IPS DF 6.9 (cell line): ENCODE data around the gene MSLN.

Experiments used
- DNase-seq: peaks from one replicate; pipeline ENCODE4 v3.0.0-alpha.2; 2013; ENCODE audit warnings: low read depth, low spot score
- H3K27ac ChIP-seq: one replicate; pipeline ENCODE4 v1.5.1; 2013; ENCODE audit warnings: low read length, control low read depth
- H3K27me3 ChIP-seq: 2 replicates; pipeline ENCODE4 v1.6.1; 2013; ENCODE audit warnings: mild to moderate bottlenecking, low read length; ENCODE audit not compliant: control insufficient read depth, insufficient read depth
- H3K36me3 ChIP-seq: 2 replicates; pipeline ENCODE4 v1.6.1; 2013; ENCODE audit warnings: low read length; ENCODE audit not compliant: control insufficient read depth, insufficient read depth
- H3K4me1 ChIP-seq: 2 replicates; pipeline ENCODE4 v1.6.1; 2013; ENCODE audit warnings: low read length; ENCODE audit not compliant: control insufficient read depth, insufficient read depth
- H3K4me3 ChIP-seq: 2 replicates; pipeline ENCODE4 v1.5.1; 2013; ENCODE audit warnings: mild to moderate bottlenecking, low read length
- H3K9me3 ChIP-seq: 2 replicates; pipeline ENCODE4 v1.6.1; 2013; ENCODE audit warnings: low read length, inconsistent platforms; ENCODE audit not compliant: control insufficient read depth, insufficient read depth
- WGBS: extraction: QIAGEN DNeasy Blood & Tissue Kit; methylation state at CpG from one replicate; pipeline ENCODE4 v1.1.7; 2013; ENCODE audit warnings: mixed read lengths, missing lambda C conversion rate; ENCODE audit not compliant: insufficient read length, insufficient coverage; 5-methylcytosine and 5-hydroxymethylcytosine counted together

MSLN gene

GRCh38 chr16:800834-801511 is 40.4 kb downstream of the MSLN start:
- no peaks in the 10 kb centered on the region; the same call in 1 of the 2 replicates for H3K27me3 ChIP-seq
- H3K36me3 ChIP-seq: peaks cover under 1% of the 10 kb centered on the region
- WGBS: no CpG with 5 or more reads among the region's 17 CpGs
- H3K4me3 ChIP-seq: no peak overlapping the region
- no peak for DNase-seq
- no peaks in the 10 kb centered on the region for H3K9me3 ChIP-seq
- no peak overlapping the region for H3K27ac ChIP-seq
- H3K4me1 ChIP-seq: peaks cover 4% of the 10 kb centered on the region; the same call in 1 of the 2 replicates

DNA sequence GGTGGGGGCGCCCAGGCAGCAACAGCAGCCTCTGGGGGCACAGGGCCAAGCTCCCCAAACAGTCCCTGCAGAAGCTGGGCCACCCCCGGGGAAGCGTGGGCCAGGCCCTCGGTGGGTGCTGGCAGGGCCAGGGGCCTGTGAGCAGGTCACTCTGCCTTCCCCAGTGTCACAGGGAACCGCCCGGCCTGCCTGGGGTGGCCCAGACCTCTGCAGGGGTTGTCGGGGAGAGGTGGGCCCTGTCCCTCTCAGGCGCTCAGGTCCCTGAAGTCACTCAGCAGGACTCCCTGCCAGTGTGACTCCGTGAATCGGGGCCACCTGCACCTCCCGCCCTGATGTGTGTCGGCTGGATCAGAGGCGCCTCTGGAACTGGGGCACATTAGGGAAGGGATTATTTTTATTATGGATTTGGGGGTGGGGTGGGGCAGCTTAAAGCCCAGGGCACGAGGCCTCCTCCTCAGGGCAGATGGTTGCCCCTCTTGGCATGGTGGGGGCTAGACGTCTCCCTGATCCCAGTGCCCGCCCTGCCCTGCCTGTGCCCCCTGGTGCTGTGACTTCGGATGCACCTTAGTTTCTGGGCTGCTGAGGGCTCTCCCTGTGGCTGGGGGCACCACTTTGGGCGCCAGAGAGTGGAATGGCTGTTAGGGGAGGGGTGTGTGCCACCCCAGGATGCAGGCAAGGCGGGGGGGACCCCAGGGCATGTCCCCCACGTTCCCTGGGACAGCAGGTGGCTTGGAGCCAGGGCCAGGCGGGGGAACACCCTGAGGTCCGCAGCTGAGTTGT is 41.2 kb downstream of the MSLN start:
- Histone ChIP-seq H3K36me3 (no peaks in the 10 kb centered on the region), H3K4me3 (no peak overlapping the region), H3K27me3 (no peaks in the 10 kb centered on the region; the same call in 1 of the 2 replicates), H3K9me3 (no peaks in the 10 kb centered on the region), H3K4me1 (peaks cover 4% of the 10 kb centered on the region; the same call in 1 of the 2 replicates), H3K27ac (no peak overlapping the region)
- no peak for DNase-seq
- WGBS: no CpG with 5 or more reads among the region's 22 CpGs

- H3K9me3 ChIP-seq: no peaks in the 10 kb centered on the region
- no peak overlapping the region for H3K4me3 ChIP-seq
- no peaks in the 10 kb centered on the region for H3K36me3 ChIP-seq
- H3K27ac ChIP-seq: no peak overlapping the region
- no peaks in the 10 kb centered on the region; the same call in 1 of the 2 replicates for H3K27me3 ChIP-seq
- no peak for DNase-seq
- H3K4me1 ChIP-seq: peaks cover 4% of the 10 kb centered on the region; the same call in 1 of the 2 replicates
- no CpG with 5 or more reads among the region's 7 CpGs for WGBS
Measured at GRCh38 chr16:802461-802860, 41.9 kb downstream of the MSLN start.

DNA sequence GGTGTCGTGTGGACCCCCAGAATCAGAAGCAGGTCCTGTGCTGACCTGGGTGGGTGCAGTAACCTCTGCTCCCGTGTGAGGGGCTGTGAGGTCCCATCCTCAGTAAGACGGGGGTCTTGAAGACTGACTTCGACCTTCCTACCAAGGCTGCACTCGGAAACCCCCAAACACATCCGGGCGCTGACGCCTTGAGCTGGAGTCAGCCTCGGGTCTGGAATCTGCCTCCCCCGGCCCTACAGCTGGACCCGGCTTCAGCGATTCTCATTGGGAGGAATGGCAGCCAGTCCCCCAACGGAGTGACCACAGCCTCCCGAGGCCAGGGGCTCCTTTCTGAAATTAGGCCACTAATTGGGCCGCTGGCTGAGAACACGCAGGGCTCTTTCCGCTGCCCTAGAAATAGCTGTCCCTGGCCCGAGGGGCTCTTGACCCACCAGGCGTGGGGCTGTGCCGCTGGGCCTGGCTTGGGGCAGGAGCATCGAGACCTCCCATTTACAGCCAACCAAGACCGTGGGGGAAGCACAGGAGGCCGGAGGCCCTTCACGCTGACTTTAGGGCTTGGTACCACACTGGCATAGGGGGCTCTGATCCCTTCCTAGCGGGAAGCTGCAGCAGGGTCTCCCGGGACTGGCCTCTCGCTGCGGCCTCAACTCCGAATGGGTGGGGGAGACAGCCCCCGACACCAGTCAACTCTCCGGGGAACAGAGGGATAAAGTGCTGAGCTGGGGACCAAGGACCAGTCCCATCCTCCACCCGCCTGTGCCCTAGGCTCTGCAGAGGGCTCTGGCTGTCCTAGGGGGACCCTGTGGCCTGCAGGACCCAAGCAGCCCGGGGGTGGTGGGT is 42.6 kb downstream of the MSLN start:
- Histone ChIP-seq H3K9me3 (no peaks in the 10 kb centered on the region), H3K4me3 (no peak overlapping the region), H3K27me3 (no peaks in the 10 kb centered on the region; the same call in 1 of the 2 replicates), H3K36me3 (no peaks in the 10 kb centered on the region), H3K4me1 (peaks cover 4% of the 10 kb centered on the region; the same call in 1 of the 2 replicates), H3K27ac (no peak overlapping the region)
- no peak for DNase-seq
- WGBS: no CpG with 5 or more reads among the region's 33 CpGs

GRCh38 chr16:803754-804080 is 43.2 kb downstream of the MSLN start:
- DNase-seq: no peak
- no peak overlapping the region for H3K27ac ChIP-seq
- H3K36me3 ChIP-seq: no peaks in the 10 kb centered on the region
- no peaks in the 10 kb centered on the region for H3K9me3 ChIP-seq
- H3K4me1 ChIP-seq: peaks cover 4% of the 10 kb centered on the region; the same call in 1 of the 2 replicates
- H3K4me3 ChIP-seq: no peak overlapping the region
- WGBS: no CpG with 5 or more reads among the region's 8 CpGs
- no peaks in the 10 kb centered on the region; the same call in 1 of the 2 replicates for H3K27me3 ChIP-seq

DNA sequence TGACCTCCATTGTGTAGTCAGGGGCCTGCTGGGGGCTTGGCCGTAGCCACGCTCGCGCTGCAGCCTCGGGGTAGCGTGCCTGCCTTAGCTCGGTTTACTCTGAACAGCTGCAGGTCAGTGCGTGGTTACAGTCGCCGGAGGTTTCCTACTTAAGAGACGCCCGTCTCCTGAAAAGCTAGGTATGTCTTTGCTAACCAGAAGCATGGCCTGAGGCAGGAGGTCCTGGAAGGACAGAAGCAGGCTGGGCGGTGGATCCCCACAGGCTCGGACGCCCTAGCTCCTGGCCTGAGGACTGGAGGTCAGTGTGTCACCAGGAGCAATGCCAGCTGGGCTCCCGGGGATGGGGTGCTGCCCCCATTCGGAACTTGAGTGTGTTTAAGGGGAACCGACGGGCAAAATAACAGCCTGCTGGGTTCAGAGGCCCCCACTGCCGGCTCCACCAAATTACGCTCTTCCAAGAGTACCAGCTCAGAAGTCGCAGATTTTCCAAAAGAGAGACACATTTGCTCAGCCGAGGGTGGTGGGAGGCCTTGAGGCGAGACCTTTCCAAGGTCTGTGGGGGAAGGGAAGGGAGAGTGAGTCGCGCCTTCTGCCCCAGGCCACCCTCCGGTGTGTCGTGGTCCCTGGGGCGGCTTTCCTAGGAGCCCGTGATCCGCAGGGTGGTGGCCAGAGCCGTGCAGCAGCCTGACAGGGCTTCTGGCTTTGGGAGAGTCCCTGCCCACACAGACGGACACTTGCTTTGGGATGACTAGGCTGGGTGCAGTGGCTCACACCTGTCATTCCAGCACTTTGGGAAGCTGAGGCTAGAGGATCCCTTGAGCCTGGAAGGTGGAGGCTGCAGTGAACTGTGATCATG is 43.9 kb downstream of the MSLN start:
- no peaks in the 10 kb centered on the region; the same call in 1 of the 2 replicates for H3K27me3 ChIP-seq
- H3K4me1 ChIP-seq: peaks cover 3% of the 10 kb centered on the region; the same call in 1 of the 2 replicates

GRCh38 chr16:805474-805873 is 44.9 kb downstream of the MSLN start:
- WGBS: no CpG with 5 or more reads among the region's 17 CpGs

More for the DNA sequence above, 43.9 kb downstream of the MSLN start:
- no peak overlapping the region for H3K27ac ChIP-seq
- WGBS: no CpG with 5 or more reads among the region's 33 CpGs
- DNase-seq: no peak
- no peak overlapping the region for H3K4me3 ChIP-seq
- H3K9me3 ChIP-seq: no peaks in the 10 kb centered on the region
- H3K36me3 ChIP-seq: no peaks in the 10 kb centered on the region

DNA sequence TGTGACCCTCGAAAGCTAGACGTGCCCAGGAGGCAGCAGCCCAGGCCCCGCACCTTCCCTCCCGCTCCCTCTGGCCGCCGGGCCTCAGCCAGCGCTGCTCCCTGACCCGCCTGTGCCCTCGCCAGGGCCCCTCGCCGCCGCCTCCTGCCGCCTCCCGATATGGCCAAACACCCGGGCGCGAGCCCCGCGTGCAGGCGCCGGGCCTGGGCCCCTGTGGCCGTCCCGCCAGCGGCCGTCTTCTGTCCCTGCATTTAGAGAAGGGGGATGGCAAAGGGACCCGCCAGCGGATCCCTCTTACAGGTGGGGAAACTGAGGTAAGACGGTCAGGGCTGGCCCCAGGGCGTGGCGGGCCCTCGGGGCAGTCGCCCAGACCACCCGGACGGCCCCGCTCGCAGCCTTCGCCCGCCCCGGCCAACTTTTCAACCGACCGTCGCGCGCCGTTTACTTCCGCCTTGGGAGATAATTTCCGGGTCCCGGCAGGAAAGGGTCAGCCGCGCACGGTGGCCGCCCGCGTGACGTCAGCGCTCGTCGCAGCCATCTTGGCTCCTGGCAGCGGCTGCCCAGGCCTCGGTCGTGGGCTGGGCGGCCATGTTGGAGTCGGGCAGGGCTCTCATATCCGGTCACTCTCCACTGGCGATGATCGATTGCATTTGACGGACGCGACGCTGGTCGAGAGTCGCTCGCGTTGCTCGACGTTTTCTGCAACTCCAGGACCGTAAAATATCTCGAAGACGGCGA is 47.0 kb downstream of the MSLN start:
- H3K9me3 ChIP-seq: no peaks in the 10 kb centered on the region
- H3K27me3 ChIP-seq: no peaks in the 10 kb centered on the region
- H3K4me1 ChIP-seq: no peaks in the 10 kb centered on the region
- WGBS: no CpG with 5 or more reads among the region's 80 CpGs
- H3K4me3 ChIP-seq: peak overlapping the region; percentile 52; the same call in 1 of the 2 replicates
- no peak for DNase-seq
- H3K27ac ChIP-seq: no peak overlapping the region
- no peaks in the 10 kb centered on the region for H3K36me3 ChIP-seq

More at GRCh38 chr16:805474-805873, 44.9 kb downstream of the MSLN start:
- H3K4me3 ChIP-seq: no peak overlapping the region
- H3K9me3 ChIP-seq: no peaks in the 10 kb centered on the region
- H3K27me3 ChIP-seq: no peaks in the 10 kb centered on the region; the same call in 1 of the 2 replicates
- H3K4me1 ChIP-seq: peaks cover 2% of the 10 kb centered on the region; the same call in 1 of the 2 replicates
- H3K27ac ChIP-seq: no peak overlapping the region
- H3K36me3 ChIP-seq: no peaks in the 10 kb centered on the region
- no peak for DNase-seq

DNA sequence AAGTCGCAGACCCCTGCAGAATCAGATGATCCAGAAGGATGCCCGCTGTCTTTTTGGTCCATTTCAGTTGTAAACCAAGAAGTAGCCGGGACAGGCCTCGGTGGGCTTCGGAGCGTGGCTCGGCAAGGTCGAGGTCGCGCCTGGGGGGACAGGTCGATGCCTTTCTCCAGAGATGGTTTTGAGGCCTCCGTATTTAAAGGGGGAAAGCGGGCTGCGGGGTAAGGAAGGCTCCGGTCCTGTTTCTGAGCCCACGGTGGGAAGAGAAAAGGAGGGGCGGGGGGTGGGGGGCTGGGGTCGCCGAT is 47.5 kb downstream of the MSLN start:
- peak overlapping the region; percentile 51; the same call in 1 of the 2 replicates for H3K4me3 ChIP-seq
- no CpG with 5 or more reads among the region's 19 CpGs for WGBS
- DNase-seq: no peak
- no peak overlapping the region for H3K27ac ChIP-seq
- H3K4me1 ChIP-seq: no peaks in the 10 kb centered on the region; the same call in 1 of the 2 replicates
- no peaks in the 10 kb centered on the region for H3K9me3 ChIP-seq
- no peaks in the 10 kb centered on the region for H3K36me3 ChIP-seq
- H3K27me3 ChIP-seq: no peaks in the 10 kb centered on the region
